Thoracic aorta (tissue), 2 donors: ENCODE data around the gene KIRREL3. TPM values are rescaled to one million over a fixed set of nuclear protein-coding genes. Genes with fewer than 3 reads are reported as not detected.

Source experiments
- ATAC-seq: fragments of 150-250 bp; one replicate; pipeline ENCODE4 v1.8.0; 2017; ENCODE audit warnings: low read depth; ENCODE audit not compliant: insufficient number of reproducible peaks, low FRiP score
- DNase-seq: peaks from one replicate; pipeline ENCODE4 v3.0.0-alpha.2; 2020; ENCODE audit warnings: low spot score
- H3K27ac ChIP-seq, 2 donors: fragments of 200-600 bp; sonication (generic); 1 replicate in 1 of 2; 2 replicates in 1 of 2; pipeline ENCODE4 v1.5.1; 2016; ENCODE audit warnings: mild to moderate bottlenecking in 2 of 2, moderate library complexity in 2 of 2
- H3K27me3 ChIP-seq: fragments of 200-600 bp; sonication (generic); replicated peaks from 2 replicates; pipeline ENCODE4 v1.6.0; 2016; ENCODE audit warnings: mild to moderate bottlenecking; ENCODE audit not compliant: insufficient read depth
- H3K36me3 ChIP-seq: fragments of 200-600 bp; sonication (generic); one replicate; pipeline ENCODE4 v1.5.1; 2016
- H3K4me1 ChIP-seq, 2 donors: fragments of 200-600 bp; sonication (generic); 1 replicate in 1 of 2; 2 replicates in 1 of 2; pipeline versions ENCODE4 v1.5.1 to v1.6.0; 2016; ENCODE audit warnings: low read depth in 2 of 2, mild to moderate bottlenecking in 1 of 2; ENCODE audit not compliant: control insufficient read depth in 1 of 2
- H3K4me3 ChIP-seq: fragments of 200-600 bp; sonication (generic); 2 replicates; pipeline ENCODE4 v1.5.1; 2016; ENCODE audit warnings: mild to moderate bottlenecking
- H3K9me3 ChIP-seq: fragments of 200-600 bp; sonication (generic); 2 replicates; pipeline ENCODE4 v1.5.1; 2016
- total RNA-seq, 2 donors: library from RNA; depleted of rRNA; stranded (reverse); fragments of >200 nt; gene quantifications; one replicate each; pipeline versions ENCODE4 v1.1.0 to v1.2.3, GENCODE V29; 2016
- TF ChIP-seq, protein P1 (sequence below): fragments of 200-600 bp; sonication (generic); IDR thresholded peaks from one replicate; pipeline ENCODE4 v1.5.1; 2019; ENCODE audit warnings: antibody characterized with exemption

KIRREL3 gene
- total RNA-seq, 2 donors from 2014 or later = not detected

DNA sequence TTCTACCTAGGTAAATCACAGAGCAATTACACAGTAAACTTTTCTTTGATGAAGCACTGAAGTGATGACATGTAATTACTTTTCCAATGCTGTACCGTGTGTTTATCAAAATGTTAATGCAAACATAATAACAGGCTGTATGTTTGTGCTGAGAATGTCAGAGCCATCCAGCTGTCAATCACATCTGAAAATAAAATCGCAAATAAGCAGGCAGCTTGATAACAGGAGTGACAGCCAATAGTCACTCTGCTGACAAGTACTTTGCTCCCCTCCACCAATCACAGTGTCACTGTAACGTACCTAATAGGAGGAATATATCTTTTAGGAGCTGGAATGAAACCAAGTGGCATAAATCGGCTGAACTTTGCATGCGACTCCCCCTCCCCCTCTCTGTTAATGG lies 119.7 kb downstream of the KIRREL3 start:
- ATAC-seq (no peak), DNase-seq (no peak)
- Histone ChIP-seq H3K4me3 (no peak overlapping the region), H3K4me1 (no peaks in the 10 kb centered on the region), H3K9me3 (no peaks in the 10 kb centered on the region), H3K27ac (no peak overlapping the region), H3K36me3 (no peaks in the 10 kb centered on the region), H3K27me3 (no peaks in the 10 kb centered on the region)
- TF ChIP-seq, protein P1, sequence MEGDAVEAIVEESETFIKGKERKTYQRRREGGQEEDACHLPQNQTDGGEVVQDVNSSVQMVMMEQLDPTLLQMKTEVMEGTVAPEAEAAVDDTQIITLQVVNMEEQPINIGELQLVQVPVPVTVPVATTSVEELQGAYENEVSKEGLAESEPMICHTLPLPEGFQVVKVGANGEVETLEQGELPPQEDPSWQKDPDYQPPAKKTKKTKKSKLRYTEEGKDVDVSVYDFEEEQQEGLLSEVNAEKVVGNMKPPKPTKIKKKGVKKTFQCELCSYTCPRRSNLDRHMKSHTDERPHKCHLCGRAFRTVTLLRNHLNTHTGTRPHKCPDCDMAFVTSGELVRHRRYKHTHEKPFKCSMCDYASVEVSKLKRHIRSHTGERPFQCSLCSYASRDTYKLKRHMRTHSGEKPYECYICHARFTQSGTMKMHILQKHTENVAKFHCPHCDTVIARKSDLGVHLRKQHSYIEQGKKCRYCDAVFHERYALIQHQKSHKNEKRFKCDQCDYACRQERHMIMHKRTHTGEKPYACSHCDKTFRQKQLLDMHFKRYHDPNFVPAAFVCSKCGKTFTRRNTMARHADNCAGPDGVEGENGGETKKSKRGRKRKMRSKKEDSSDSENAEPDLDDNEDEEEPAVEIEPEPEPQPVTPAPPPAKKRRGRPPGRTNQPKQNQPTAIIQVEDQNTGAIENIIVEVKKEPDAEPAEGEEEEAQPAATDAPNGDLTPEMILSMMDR = no peak

DNA sequence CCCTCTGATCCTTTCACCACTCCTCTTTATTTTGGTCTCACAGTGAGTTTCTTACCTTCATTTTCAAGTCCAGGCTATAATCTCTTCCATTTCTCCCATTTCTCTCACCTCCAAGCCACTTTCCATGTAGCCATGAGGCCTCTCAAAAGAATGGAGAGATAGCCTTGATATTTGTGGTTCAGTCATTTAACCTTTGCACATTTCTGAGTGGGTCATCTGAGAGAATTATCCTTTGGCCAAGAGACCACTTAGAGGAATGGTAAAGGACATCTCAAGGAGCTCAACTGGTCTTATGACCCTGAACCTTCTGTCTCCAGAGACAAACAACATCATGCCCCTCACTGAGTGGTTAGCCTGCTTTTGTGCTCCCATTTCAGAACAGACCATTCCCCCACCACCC lies 121.1 kb downstream of the KIRREL3 start:
- Histone ChIP-seq H3K9me3 (no peaks in the 10 kb centered on the region), H3K27me3 (no peaks in the 10 kb centered on the region), H3K27ac (no peak overlapping the region), H3K4me3 (no peak overlapping the region), H3K36me3 (no peaks in the 10 kb centered on the region), H3K4me1 (no peaks in the 10 kb centered on the region)
- DNase-seq (no peak), ATAC-seq (no peak)
- TF ChIP-seq, protein P1 = no peak

DNA sequence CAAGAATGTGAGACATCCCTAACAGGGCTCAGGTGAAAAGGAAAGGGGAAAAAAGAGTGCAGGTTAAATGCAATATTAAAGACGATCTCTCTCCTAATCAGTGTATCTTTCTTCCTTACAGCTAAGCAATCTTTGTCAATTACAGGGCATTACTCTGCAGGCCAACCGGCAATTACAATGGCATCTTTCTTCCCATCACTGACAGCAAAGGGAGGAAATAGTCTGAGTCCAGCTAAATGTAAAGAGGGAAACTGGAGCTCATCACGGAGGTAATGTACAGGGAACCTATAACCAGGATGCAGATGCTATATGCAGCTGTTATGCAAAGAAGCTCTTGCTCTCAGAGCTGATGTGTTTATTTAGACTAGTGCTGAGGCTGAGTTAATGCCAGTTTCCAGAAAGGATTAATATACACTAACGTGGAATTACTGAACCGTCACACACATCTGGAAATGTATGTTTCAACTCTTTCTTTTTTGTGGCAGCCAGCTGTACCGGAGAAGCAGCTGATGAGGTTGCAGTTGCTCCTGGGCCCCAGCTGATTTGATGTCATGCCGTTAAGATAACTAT lies 121.6 kb downstream of the KIRREL3 start:
- no peak for ATAC-seq
- H3K4me3 ChIP-seq = no peak overlapping the region
- H3K36me3 ChIP-seq = no peaks in the 10 kb centered on the region
- no peaks in the 10 kb centered on the region for H3K9me3 ChIP-seq
- no peak for DNase-seq
- no peaks in the 10 kb centered on the region for H3K27me3 ChIP-seq
- no peaks in the 10 kb centered on the region for H3K4me1 ChIP-seq
- H3K27ac ChIP-seq = no peak overlapping the region
- TF ChIP-seq, protein P1 = no peak

DNA sequence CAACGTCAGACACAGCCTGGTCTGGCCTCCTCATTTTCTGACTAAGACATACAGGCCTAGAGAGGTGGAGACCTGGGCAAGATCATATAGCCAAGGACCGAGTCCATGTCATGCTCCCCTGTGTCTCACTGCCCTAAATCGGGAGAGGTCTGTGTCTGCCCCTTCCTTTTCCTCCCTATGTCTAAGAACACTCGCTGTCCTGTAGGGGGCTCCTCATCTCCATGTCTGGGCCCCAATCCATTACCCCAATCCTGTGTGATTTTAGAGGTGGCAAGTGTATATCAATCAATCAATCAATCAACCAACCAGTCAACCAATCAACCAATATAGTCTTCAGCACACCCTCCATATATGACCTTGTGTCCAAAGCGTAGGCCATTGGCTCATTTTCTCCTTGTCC lies 125.7 kb downstream of the KIRREL3 start:
- ATAC-seq (no peak), DNase-seq (no peak)
- H3K4me3 ChIP-seq = no peak overlapping the region
- H3K4me1 ChIP-seq = no peaks in the 10 kb centered on the region
- TF ChIP-seq, protein P1 = no peak
- no peaks in the 10 kb centered on the region for H3K36me3 ChIP-seq
- H3K27ac ChIP-seq = no peak overlapping the region
- H3K27me3 ChIP-seq = no peaks in the 10 kb centered on the region
- no peaks in the 10 kb centered on the region for H3K9me3 ChIP-seq

DNA sequence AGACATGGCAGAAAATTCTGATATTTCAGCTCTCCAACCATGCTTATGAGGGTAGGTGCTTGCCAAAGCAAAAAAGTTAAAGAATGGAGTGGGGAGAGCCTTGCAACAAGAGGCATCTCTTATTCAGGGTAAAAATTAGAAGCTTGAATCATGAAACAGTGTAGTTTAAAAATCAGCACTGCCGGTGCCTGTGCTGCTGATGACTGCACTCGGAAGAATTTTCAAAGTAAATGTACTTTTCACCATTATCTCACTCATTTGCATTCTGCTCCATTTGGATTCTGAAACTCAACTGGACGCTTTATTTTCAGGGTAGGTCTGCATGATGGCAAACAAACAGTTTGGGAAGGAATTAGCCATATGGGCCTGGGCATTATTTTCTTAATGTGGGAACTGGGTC lies 126.3 kb downstream of the KIRREL3 start:
- Histone ChIP-seq H3K27ac (no peak overlapping the region), H3K27me3 (no peaks in the 10 kb centered on the region), H3K9me3 (no peaks in the 10 kb centered on the region), H3K4me3 (no peak overlapping the region), H3K36me3 (no peaks in the 10 kb centered on the region), H3K4me1 (no peaks in the 10 kb centered on the region)
- TF ChIP-seq, protein P1 = no peak
- DNase-seq (no peak), ATAC-seq (no peak)
